ENCODE results near the gene MACROH2A2. TPM values are rescaled to one million over a fixed set of nuclear protein-coding genes. Genes with fewer than 3 reads are reported as not detected.
A peak's percentile ranks its signal among the peaks of the same experiment; 100 is the strongest.

The MACROH2A2 gene
- total and polyA plus RNA-seq, 2 experiments from 2014 or later, result 11.6 to 16.2 TPM

GRCh38 chr10:70106958-70107791, 54.5 kb downstream of the MACROH2A2 start:
- no peak overlapping the region for H3K4me3 Mint-ChIP-seq
- Histone ChIP-seq H3K36me3 (ENCODE audit: insufficient read depth) (no peaks in the 10 kb centered on the region), H3K27ac (ENCODE audit: low read depth) (no peak overlapping the region), H3K27me3 (ENCODE audit: insufficient read depth) (no peaks in the 10 kb centered on the region), H4K20me1 (replicated peaks; ENCODE audit: insufficient read depth) (no peaks in the 10 kb centered on the region), H2AFZ (no peak overlapping the region), H3K4me1 (ENCODE audit: insufficient read depth) (peaks cover 3% of the 10 kb centered on the region; the same call in 1 of the 2 replicates), H3K79me2 (replicated peaks; ENCODE audit: insufficient read depth) (no peaks in the 10 kb centered on the region), H3K4me2 (no peak overlapping the region), H3F3A (replicated peaks; ENCODE audit: low read depth) (no peaks in the 10 kb centered on the region), H3K9me2 (ENCODE audit: insufficient read depth) (no peaks in the 10 kb centered on the region), H3K4me3 (no peak overlapping the region)
- H3K27ac Mint-ChIP-seq, result no peak overlapping the region
- TF ChIP-seq NANOG (IDR thresholded peaks at IDR 0.05; ENCODE audit: borderline replicate concordance), result no peak
- TF ChIP-seq CREB1 (CRISPR knock-in tag; IDR thresholded peaks at IDR 0.05; ENCODE audit: low read depth), result peak; percentile 58
- TF ChIP-seq POLR2AphosphoS5 (IDR thresholded peaks at IDR 0.05; ENCODE audit: low read depth), result no peak
- no peak for TF ChIP-seq STAT1 (IDR thresholded peaks at IDR 0.05; ENCODE audit: unreplicated experiment)
- no peak for TF ChIP-seq EZH2phosphoT487 (IDR thresholded peaks at IDR 0.05; ENCODE audit: unreplicated experiment)
- TF ChIP-seq ETS1 (IDR thresholded peaks at IDR 0.05), result no peak
- TF ChIP-seq CTCF (conservative IDR thresholded peaks at IDR 0.05; ENCODE audit: low read depth in 2 of 2), result peak; percentile 77 to 93
- no peak for TF ChIP-seq ZNF114 (CRISPR knock-in tag; IDR thresholded peaks at IDR 0.05)
- TF ChIP-seq REST (IDR thresholded peaks at IDR 0.05; ENCODE audit: unreplicated experiment), result no peak
- no peak for TF ChIP-seq JUNB (IDR thresholded peaks at IDR 0.05; ENCODE audit: unreplicated experiment)
- TF ChIP-seq EZH2 (IDR thresholded peaks at IDR 0.05; ENCODE audit: low read depth, unreplicated experiment), result no peak
- no peak for TF ChIP-seq ZNF462 (CRISPR knock-in tag; IDR thresholded peaks at IDR 0.05)
- no peak for TF ChIP-seq ZNF331 (CRISPR knock-in tag; IDR thresholded peaks at IDR 0.05; ENCODE audit: low read depth)
- H3K36me3 Mint-ChIP-seq (ENCODE audit: low read depth), result peaks cover 8% of the 10 kb centered on the region; the same call in 2 of the 3 replicates
- DNase-seq (ENCODE audit: low spot score) (peak; percentile 90), ATAC-seq (peak; percentile 95)
- H3K27me3 Mint-ChIP-seq (ENCODE audit: insufficient read depth, low read depth, poor library complexity), result peaks cover 17% of the 10 kb centered on the region
- peaks cover 10% of the 10 kb centered on the region; the same call in 2 of the 3 replicates for H3K4me1 Mint-ChIP-seq
- H3K9me3 Mint-ChIP-seq, result no peaks in the 10 kb centered on the region; the same call in 2 of the 3 replicates

Measured in GM23338 (cell line).